Endothelial cell of umbilical vein (primary cell): ENCODE results near the gene PPM1E.

Experiments
- CTCF ChIP-seq, 2 donors: IDR thresholded peaks; 1 replicate in 1 of 2; 2 replicates in 1 of 2; pipeline ENCODE4 v1.5.1; 2011; ENCODE audit warnings: low read length in 2 of 2, mild to moderate bottlenecking in 2 of 2, moderate library complexity in 2 of 2, control low read depth in 1 of 2, inconsistent platforms in 1 of 2, low read depth in 1 of 2; ENCODE audit not compliant: insufficient read depth in 1 of 2; ENCODE audit errors: extremely low read depth in 1 of 2
- EZH2 ChIP-seq: IDR thresholded peaks from 2 replicates; pipeline ENCODE4 v1.6.1; 2012; ENCODE audit warnings: borderline replicate concordance, low read depth, mild to moderate bottlenecking, moderate library complexity, low read length, inconsistent platforms; ENCODE audit not compliant: severe bottlenecking

GRCh38 chr17:58756246-58757161 lies 850 bp downstream of the PPM1E start:
- TF ChIP-seq CTCF (IDR thresholded peaks at IDR 0.05; ENCODE audit: extremely low read depth in 1 of 2, insufficient read depth in 1 of 2, low read depth in 1 of 2, low read length in 2 of 2), result no peak
- TF ChIP-seq EZH2, result peak; percentile 74
